K562 (cell line): Measurements from ENCODE around the gene NIM1K. TPM values are rescaled to one million over a fixed set of nuclear protein-coding genes. Genes with fewer than 3 reads are reported as not detected.
A peak's percentile ranks its signal among the peaks of the same experiment; 100 is the strongest.

ENCODE experiments used
- ATAC-seq: fragments of 200-7000 bp; cut with Tn5 transposase; 3 replicates; pipeline ENCODE4 v1.9.1; 2020; ENCODE audit warnings: moderate library complexity
- BruUV-seq: library from RNA; stranded (reverse); fragments of 400-500 nt; replicated peaks from 2 replicates; lab custom pipeline; 2021; lab: Mats Ljungman, UMichigan
- CTCF ChIA-PET: fragments of 300-600 bp; formaldehyde crosslinking; extraction: SDS; loops from one replicate; lab custom pipeline; 2021; ENCODE audit warnings: low intra/inter-chr PET ratio; lab: Yijun Ruan, JAX
- POLR2A ChIA-PET: fragments of 300-600, 350-650 bp; sonication (Branson Sonifier 250); formaldehyde crosslinking; extraction: SDS; loops from one replicate; lab custom pipeline; 2021; ENCODE audit warnings: antibody characterized with exemption, inconsistent platforms; lab: Yijun Ruan, JAX
- DNase-seq, 4 experiments: peaks; one replicate each; pipeline versions ENCODE4 v3.0.0 to v3.0.0-alpha.2; 2011 to 2018; ENCODE audit warnings: low spot score in 3 of 4, mixed read lengths in 3 of 4; ENCODE audit errors: extremely low read depth in 1 of 4
- FAIRE-seq: peaks from 2 replicates; lab custom pipeline; 2011; peaks lifted over from hg19 to GRCh38; lab: Jason Lieb, UNC
- H2AFZ ChIP-seq: 2 replicates; pipeline ENCODE4 v1.6.0; 2011; ENCODE audit warnings: low read depth, low read length, control low read depth, inconsistent platforms
- H3K27ac ChIP-seq: fragments of 200-600 bp; 3 replicates; pipeline ENCODE4 v1.8.0; 2011; ENCODE audit warnings: low read depth, mild to moderate bottlenecking, control low read depth, inconsistent platforms, low read length, moderate library complexity, mixed read lengths; ENCODE audit errors: extremely low read depth
- H3K27me3 ChIP-seq, 2 experiments: fragments of 300-600 bp in 1 of 2; 2 replicates in 1 of 2; 3 replicates in 1 of 2; pipeline versions ENCODE4 v1.6.0 to v1.8.0; 2011; ENCODE audit warnings: inconsistent platforms in 2 of 2, low read length in 2 of 2, mild to moderate bottlenecking in 1 of 2, mixed read lengths in 1 of 2, moderate library complexity in 1 of 2; ENCODE audit not compliant: control insufficient read depth in 2 of 2, insufficient read depth in 2 of 2
- H3K36me3 ChIP-seq: fragments of 300-600 bp; 3 replicates; pipeline ENCODE4 v1.8.0; 2011; ENCODE audit warnings: mild to moderate bottlenecking, low read length, inconsistent platforms; ENCODE audit not compliant: control insufficient read depth, insufficient read depth
- H3K4me1 ChIP-seq, 2 experiments: fragments of 200-600 bp in 1 of 2; replicated peaks in 1 of 2; 2 replicates in 1 of 2; 3 replicates in 1 of 2; pipeline versions ENCODE4 v1.5.1 to v1.8.0; 2011; ENCODE audit warnings: inconsistent platforms in 2 of 2, low read length in 2 of 2, mild to moderate bottlenecking in 1 of 2, mixed read lengths in 1 of 2, moderate library complexity in 1 of 2; ENCODE audit not compliant: control insufficient read depth in 2 of 2, insufficient read depth in 2 of 2
- H3K4me2 ChIP-seq: 2 replicates; pipeline ENCODE4 v1.6.1; 2011; ENCODE audit warnings: low read length, control low read depth, inconsistent platforms, mixed read lengths; ENCODE audit not compliant: insufficient read depth
- H3K4me3 ChIP-seq: fragments of 200-600 bp; sonication (generic), shearing (Covaris generic); 2 replicates; pipeline ENCODE4 v1.5.1; 2016; ENCODE audit warnings: control low read depth, inconsistent platforms
- H3K79me2 ChIP-seq: fragments of 200-600 bp; 3 replicates; pipeline ENCODE4 v1.8.0; 2011; ENCODE audit warnings: low read length, inconsistent platforms; ENCODE audit not compliant: control insufficient read depth, insufficient read depth
- H3K9ac ChIP-seq, 2 experiments: 2 replicates each; pipeline versions ENCODE4 v1.6.0 to v1.6.1; 2011; ENCODE audit warnings: low read depth in 2 of 2, low read length in 2 of 2, control low read depth in 1 of 2, inconsistent platforms in 1 of 2, mild to moderate bottlenecking in 1 of 2, mixed read lengths in 1 of 2; ENCODE audit not compliant: insufficient read depth in 1 of 2
- H3K9me1 ChIP-seq: one replicate; pipeline ENCODE4 v1.6.0; 2011; ENCODE audit warnings: inconsistent platforms, mild to moderate bottlenecking, low read length, moderate library complexity; ENCODE audit not compliant: control insufficient read depth, insufficient read depth
- H3K9me3 ChIP-seq: replicated peaks from 2 replicates; pipeline ENCODE4 v1.5.1; 2011; ENCODE audit warnings: low read depth, low read length, inconsistent platforms; ENCODE audit not compliant: control insufficient read depth, insufficient read depth
- H4K20me1 ChIP-seq: replicated peaks from 2 replicates; pipeline ENCODE4 v1.6.1; 2011; ENCODE audit warnings: low read length, inconsistent platforms, mixed read lengths; ENCODE audit not compliant: control insufficient read depth, insufficient read depth
- HCFC1 ChIP-seq: IDR thresholded peaks from 2 replicates; pipeline ENCODE4 v1.6.1; 2012; ENCODE audit warnings: low read depth, low read length, improper control_type of control experiment
- JUN ChIP-seq, 2 experiments: sonication (generic) in 1 of 2; formaldehyde crosslinking in 1 of 2; IDR thresholded peaks; 2 replicates each; pipeline versions ENCODE4 v1.6.1 to v1.8.0; 2012 to 2022; ENCODE audit warnings: borderline replicate concordance in 2 of 2, mild to moderate bottlenecking in 2 of 2, improper control_type of control experiment in 1 of 2, low read depth in 1 of 2, low read length in 1 of 2, missing genetic modification reagents in 1 of 2
- POLR2A ChIP-seq: fragments of 450-650 bp; conservative IDR thresholded peaks from 2 replicates; pipeline ENCODE4 v1.6.1; 2016
- RBM14 ChIP-seq: fragments of 200-400 bp; formaldehyde crosslinking; IDR thresholded peaks from 2 replicates; pipeline ENCODE4 v1.6.1; 2018; ENCODE audit warnings: low read depth, mild to moderate bottlenecking, low read length, moderate library complexity, borderline replicate concordance; ENCODE audit not compliant: insufficient read depth
- TEAD4 ChIP-seq, 2 experiments: sonication (generic) in 1 of 2; formaldehyde crosslinking in 1 of 2; IDR thresholded peaks; 2 replicates each; pipeline versions ENCODE4 v1.6.1 to v1.8.0; 2012 to 2022; ENCODE audit warnings: borderline replicate concordance in 1 of 2, inconsistent platforms in 1 of 2, low read length in 1 of 2, mild to moderate bottlenecking in 1 of 2, missing genetic modification reagents in 1 of 2
- ZC3H8 ChIP-seq: fragments of 450-650 bp; IDR thresholded peaks from 2 replicates; pipeline ENCODE4 v1.6.1; 2017
- ZNF184 ChIP-seq: sonication (generic); formaldehyde crosslinking; IDR thresholded peaks from 2 replicates; pipeline ENCODE4 v1.5.0; 2020; ENCODE audit warnings: missing genetic modification reagents
- WGBS: fragments of 100-300 bp; shearing (Covaris generic); methylation state at CpG from one replicate; pipeline ENCODE4 v1.1.6; 2016; ENCODE audit warnings: low coverage, mixed read lengths; ENCODE audit not compliant: insufficient coverage; ENCODE audit errors: missing lambda C conversion rate; 5-methylcytosine and 5-hydroxymethylcytosine counted together
- in situ Hi-C: fragments of 300-500 bp; cut with MboI; formaldehyde crosslinking; loops from 4 replicates; pipeline ENCODE4 v1.15.0; 2018; ENCODE audit warnings: inconsistent platforms, mixed read lengths
- intact Hi-C: fragments of 100-400 bp; cut with micrococcal nuclease; formaldehyde crosslinking; loops from 2 replicates; pipeline ENCODE4 v1.14.2; 2022
- polyA plus RNA-seq, 8 experiments: library from polyadenylated mRNA; depleted of rRNA in 4 of 8; stranded (reverse) in 5 of 8; unstranded in 3 of 8; fragments of >200 nt; fragmentation: Nextera tagmentation in 2 of 8; fragmentation: Illumina TruSeq in 1 of 8; extraction: Ambion mirVana in 2 of 8; extraction: Trizol in 1 of 8; gene quantifications; 2 replicates each; pipeline versions ENCODE4 v1.2.1 to v1.2.3, GENCODE V29; 2011 to 2014; ENCODE audit warnings: inconsistent platforms in 1 of 8, missing spikeins in 1 of 8
- total RNA-seq, 7 experiments: library from RNA; depleted of rRNA in 6 of 7; stranded (reverse); fragments of >200 nt in 6 of 7; fragmentation: Illumina TruSeq in 2 of 7; extraction: Trizol in 2 of 7; gene quantifications; 2 replicates each; pipeline versions ENCODE4 v1.2.1 to v1.2.3, GENCODE V29; 2011 to 2021; ENCODE audit warnings: low replicate concordance in 1 of 7
- TF ChIP-seq, protein P1 (sequence below): sonication (generic); formaldehyde crosslinking; IDR thresholded peaks from 2 replicates; pipeline ENCODE4 v1.8.0; 2023; ENCODE audit warnings: mild to moderate bottlenecking, missing genetic modification reagents
- TF ChIP-seq, protein P2 (sequence below): sonication (generic); IDR thresholded peaks from 2 replicates; pipeline ENCODE4 v1.6.1; 2016
- TF ChIP-seq, protein P3 (sequence below): sonication (generic); formaldehyde crosslinking; IDR thresholded peaks from 2 replicates; pipeline ENCODE4 v1.5.0; 2020; ENCODE audit warnings: missing genetic modification reagents
- TF ChIP-seq, protein P4 (sequence below), 3 experiments: IDR thresholded peaks in 2 of 3; conservative IDR thresholded peaks in 1 of 3; 2 replicates each; pipeline ENCODE4 v1.5.1; 2011 to 2012; ENCODE audit warnings: low read length in 3 of 3, mild to moderate bottlenecking in 3 of 3, control low read depth in 2 of 3, improper control_type of control experiment in 1 of 3, inconsistent platforms in 1 of 3, low read depth in 1 of 3, mixed read lengths in 1 of 3, moderate library complexity in 1 of 3; ENCODE audit not compliant: insufficient read depth in 2 of 3

The NIM1K gene
- total and polyA plus RNA-seq, 9 of the 15 experiments (the other 6 are each of a cell fraction or from before 2014, with no cell fraction given), result 0.03 to 0.34 (median 0.08) TPM; not detected in 3

DNA sequence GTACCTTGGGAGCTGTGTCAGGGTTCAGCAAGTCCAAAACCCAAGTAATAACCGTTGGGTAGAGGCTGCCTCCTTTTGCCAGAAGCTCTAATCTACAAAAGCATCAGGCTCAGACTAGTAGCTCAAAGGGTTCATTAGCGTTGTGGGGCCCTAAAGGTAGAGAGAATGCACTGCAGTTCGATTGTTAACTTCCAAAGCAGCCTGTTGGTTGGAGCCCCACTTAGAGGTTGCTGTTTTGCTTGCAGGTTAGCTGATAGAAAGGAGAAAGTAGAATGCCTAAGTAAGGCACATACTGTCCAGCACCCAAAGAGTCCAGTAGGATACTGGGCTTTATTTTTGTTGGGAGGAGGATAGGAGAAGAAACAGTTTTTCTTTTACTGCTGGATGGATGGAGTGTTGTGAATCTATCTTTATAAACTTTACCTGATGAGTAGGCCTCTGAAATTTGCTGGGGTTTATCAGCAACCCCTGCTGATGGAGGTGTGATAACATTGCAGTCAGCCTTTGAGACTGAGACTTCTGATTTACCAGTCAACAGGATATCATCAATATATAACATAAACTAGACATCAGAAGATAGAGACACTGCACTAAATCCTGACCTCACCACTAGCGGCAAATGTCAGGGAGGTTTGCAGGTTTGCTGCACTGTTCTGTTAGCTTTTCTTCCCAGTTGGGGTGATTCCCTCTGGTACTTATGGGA lies 36.5 kb upstream of the NIM1K start:
- Histone ChIP-seq H3K27ac (no peak overlapping the region), H3K27me3 (no peaks in the 10 kb centered on the region), H3K79me2 (peaks cover 44% of the 10 kb centered on the region), H3K36me3 (peaks cover 80% of the 10 kb centered on the region), H3K4me1 (peaks cover 0 to 13% of the 10 kb centered on the region in 2 experiments; a peak in 2 of 5 replicates), H3K4me3 (no peak overlapping the region), H3K9ac (no peak overlapping the region), H3K4me2 (no peak overlapping the region), H2AFZ (no peak overlapping the region), H3K9me3 (no peaks in the 10 kb centered on the region), H4K20me1 (no peaks in the 10 kb centered on the region), H3K9me1 (no peaks in the 10 kb centered on the region)
- WGBS, result 29% methylated on average over 4 of the region's 4 CpGs
- peak; percentile 72 for ATAC-seq
- intact Hi-C loops (no loop called here), in situ Hi-C loops (no loop called here)
- peak; percentile 42 for FAIRE-seq
- peak in 1 of 4 experiments; percentile 30 for DNase-seq
- no TSS peak for BruUV-seq
- ChIA-PET CTCF (no interaction called here), POLR2A (interaction anchor here (0.6 to 2.1 kb wide), 6 partner anchors 10 to 1659 kb away, joined by 4 to 10 read pairs (median 4); no protein-coding TSS in a partner anchor)
- TF ChIP-seq, protein P1, sequence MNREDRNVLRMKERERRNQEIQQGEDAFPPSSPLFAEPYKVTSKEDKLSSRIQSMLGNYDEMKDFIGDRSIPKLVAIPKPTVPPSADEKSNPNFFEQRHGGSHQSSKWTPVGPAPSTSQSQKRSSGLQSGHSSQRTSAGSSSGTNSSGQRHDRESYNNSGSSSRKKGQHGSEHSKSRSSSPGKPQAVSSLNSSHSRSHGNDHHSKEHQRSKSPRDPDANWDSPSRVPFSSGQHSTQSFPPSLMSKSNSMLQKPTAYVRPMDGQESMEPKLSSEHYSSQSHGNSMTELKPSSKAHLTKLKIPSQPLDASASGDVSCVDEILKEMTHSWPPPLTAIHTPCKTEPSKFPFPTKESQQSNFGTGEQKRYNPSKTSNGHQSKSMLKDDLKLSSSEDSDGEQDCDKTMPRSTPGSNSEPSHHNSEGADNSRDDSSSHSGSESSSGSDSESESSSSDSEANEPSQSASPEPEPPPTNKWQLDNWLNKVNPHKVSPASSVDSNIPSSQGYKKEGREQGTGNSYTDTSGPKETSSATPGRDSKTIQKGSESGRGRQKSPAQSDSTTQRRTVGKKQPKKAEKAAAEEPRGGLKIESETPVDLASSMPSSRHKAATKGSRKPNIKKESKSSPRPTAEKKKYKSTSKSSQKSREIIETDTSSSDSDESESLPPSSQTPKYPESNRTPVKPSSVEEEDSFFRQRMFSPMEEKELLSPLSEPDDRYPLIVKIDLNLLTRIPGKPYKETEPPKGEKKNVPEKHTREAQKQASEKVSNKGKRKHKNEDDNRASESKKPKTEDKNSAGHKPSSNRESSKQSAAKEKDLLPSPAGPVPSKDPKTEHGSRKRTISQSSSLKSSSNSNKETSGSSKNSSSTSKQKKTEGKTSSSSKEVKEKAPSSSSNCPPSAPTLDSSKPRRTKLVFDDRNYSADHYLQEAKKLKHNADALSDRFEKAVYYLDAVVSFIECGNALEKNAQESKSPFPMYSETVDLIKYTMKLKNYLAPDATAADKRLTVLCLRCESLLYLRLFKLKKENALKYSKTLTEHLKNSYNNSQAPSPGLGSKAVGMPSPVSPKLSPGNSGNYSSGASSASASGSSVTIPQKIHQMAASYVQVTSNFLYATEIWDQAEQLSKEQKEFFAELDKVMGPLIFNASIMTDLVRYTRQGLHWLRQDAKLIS, result no peak
- TF ChIP-seq HCFC1 (no peak), TEAD4 (IDR thresholded peaks at IDR 0.05; ENCODE audit: low read length) (no peak), TEAD4 (CRISPR knock-in tag; IDR thresholded peaks at IDR 0.05; ENCODE audit: borderline replicate concordance) (no peak), ZC3H8 (no peak), POLR2A (no peak), JUN (IDR thresholded peaks at IDR 0.05; ENCODE audit: borderline replicate concordance, low read depth, low read length) (no peak), JUN (CRISPR knock-in tag; IDR thresholded peaks at IDR 0.05; ENCODE audit: borderline replicate concordance) (no peak), RBM14 (no peak), ZNF184 (no peak)
- TF ChIP-seq, protein P2, sequence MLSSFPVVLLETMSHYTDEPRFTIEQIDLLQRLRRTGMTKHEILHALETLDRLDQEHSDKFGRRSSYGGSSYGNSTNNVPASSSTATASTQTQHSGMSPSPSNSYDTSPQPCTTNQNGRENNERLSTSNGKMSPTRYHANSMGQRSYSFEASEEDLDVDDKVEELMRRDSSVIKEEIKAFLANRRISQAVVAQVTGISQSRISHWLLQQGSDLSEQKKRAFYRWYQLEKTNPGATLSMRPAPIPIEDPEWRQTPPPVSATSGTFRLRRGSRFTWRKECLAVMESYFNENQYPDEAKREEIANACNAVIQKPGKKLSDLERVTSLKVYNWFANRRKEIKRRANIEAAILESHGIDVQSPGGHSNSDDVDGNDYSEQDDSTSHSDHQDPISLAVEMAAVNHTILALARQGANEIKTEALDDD, result 0 out of 2 replicates have a peak, but pooled peaks have one; percentile 53
- TF ChIP-seq, protein P3, sequence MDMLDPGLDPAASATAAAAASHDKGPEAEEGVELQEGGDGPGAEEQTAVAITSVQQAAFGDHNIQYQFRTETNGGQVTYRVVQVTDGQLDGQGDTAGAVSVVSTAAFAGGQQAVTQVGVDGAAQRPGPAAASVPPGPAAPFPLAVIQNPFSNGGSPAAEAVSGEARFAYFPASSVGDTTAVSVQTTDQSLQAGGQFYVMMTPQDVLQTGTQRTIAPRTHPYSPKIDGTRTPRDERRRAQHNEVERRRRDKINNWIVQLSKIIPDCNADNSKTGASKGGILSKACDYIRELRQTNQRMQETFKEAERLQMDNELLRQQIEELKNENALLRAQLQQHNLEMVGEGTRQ (CRISPR knock-in tag), result no peak
- TF ChIP-seq, protein P4, sequence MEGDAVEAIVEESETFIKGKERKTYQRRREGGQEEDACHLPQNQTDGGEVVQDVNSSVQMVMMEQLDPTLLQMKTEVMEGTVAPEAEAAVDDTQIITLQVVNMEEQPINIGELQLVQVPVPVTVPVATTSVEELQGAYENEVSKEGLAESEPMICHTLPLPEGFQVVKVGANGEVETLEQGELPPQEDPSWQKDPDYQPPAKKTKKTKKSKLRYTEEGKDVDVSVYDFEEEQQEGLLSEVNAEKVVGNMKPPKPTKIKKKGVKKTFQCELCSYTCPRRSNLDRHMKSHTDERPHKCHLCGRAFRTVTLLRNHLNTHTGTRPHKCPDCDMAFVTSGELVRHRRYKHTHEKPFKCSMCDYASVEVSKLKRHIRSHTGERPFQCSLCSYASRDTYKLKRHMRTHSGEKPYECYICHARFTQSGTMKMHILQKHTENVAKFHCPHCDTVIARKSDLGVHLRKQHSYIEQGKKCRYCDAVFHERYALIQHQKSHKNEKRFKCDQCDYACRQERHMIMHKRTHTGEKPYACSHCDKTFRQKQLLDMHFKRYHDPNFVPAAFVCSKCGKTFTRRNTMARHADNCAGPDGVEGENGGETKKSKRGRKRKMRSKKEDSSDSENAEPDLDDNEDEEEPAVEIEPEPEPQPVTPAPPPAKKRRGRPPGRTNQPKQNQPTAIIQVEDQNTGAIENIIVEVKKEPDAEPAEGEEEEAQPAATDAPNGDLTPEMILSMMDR (IDR thresholded peaks at IDR 0.05 in 2 of 3, conservative IDR thresholded peaks at IDR 0.05 in 1 of 3; ENCODE audit: insufficient read depth in 2 of 3, low read depth in 1 of 3, low read length in 3 of 3), result peak in 2 of 3 experiments; percentile 14 to 43; a peak in 4 of 6 replicates
